CD1c-positive myeloid dendritic cell (primary cell): ENCODE data around the gene GUCY2D.
A peak's percentile ranks its signal among the peaks of the same experiment; 100 is the strongest.

Experiments used
- DNase-seq: peaks from one replicate; pipeline ENCODE4 v3.0.0-alpha.2; 2016; ENCODE audit errors: extremely low spot score

Gene GUCY2D

GRCh38 chr17:7992516-7992915 is 9.9 kb upstream of the GUCY2D start:
- no peak for DNase-seq

- peak; percentile 61 for DNase-seq
Observed at GRCh38 chr17:7992924-7993323, 9.5 kb upstream of the GUCY2D start.

GRCh38 chr17:7993972-7994589 is 8.3 kb upstream of the GUCY2D start:
- DNase-seq, result no peak

GRCh38 chr17:7995724-7996123 is 6.7 kb upstream of the GUCY2D start:
- no peak for DNase-seq

GRCh38 chr17:7997186-7997585 is 5.2 kb upstream of the GUCY2D start:
- peak; percentile 20 for DNase-seq

- no peak for DNase-seq
Observed at GRCh38 chr17:8002721-8003593, 542 bp downstream of the GUCY2D start.

GRCh38 chr17:8003594-8004181 is 1.3 kb downstream of the GUCY2D start:
- DNase-seq, result no peak

GRCh38 chr17:8004899-8005298 is 2.5 kb downstream of the GUCY2D start:
- DNase-seq, result peak; percentile 76

GRCh38 chr17:8005357-8005756 is 2.9 kb downstream of the GUCY2D start:
- peak; percentile 40 for DNase-seq

GRCh38 chr17:8005967-8006730 is 3.7 kb downstream of the GUCY2D start:
- no peak for DNase-seq

- DNase-seq, result no peak
Observed at GRCh38 chr17:8006836-8007680, 4.6 kb downstream of the GUCY2D start.

- no peak for DNase-seq
Observed at GRCh38 chr17:8007836-8008235, 5.4 kb downstream of the GUCY2D start.

- DNase-seq, result no peak
Observed at GRCh38 chr17:8012045-8012580, 9.7 kb downstream of the GUCY2D start.

GRCh38 chr17:8012996-8013640 is 10.7 kb downstream of the GUCY2D start:
- peak; percentile 28 for DNase-seq

- no peak for DNase-seq
Observed at GRCh38 chr17:8013731-8014557, 11.5 kb downstream of the GUCY2D start.

- DNase-seq, result no peak
Observed at GRCh38 chr17:8014558-8014850, 12.1 kb downstream of the GUCY2D start.

- DNase-seq, result no peak
Observed at GRCh38 chr17:8015236-8015956, 13.0 kb downstream of the GUCY2D start.

GRCh38 chr17:8015957-8016631 is 13.7 kb downstream of the GUCY2D start:
- DNase-seq, result peak; percentile 23
